Stimulated activated CD8-positive, alpha-beta memory T cell treated with anti-CD3 and anti-CD28 coated beads, Interleukin-15, amount 100 ng/mL, for 1 hour (primary cell): ENCODE measurements around the gene MTUS2.

Experiments
- DNase-seq: peaks from one replicate; pipeline ENCODE4 v3.0.0-alpha.2; 2020; ENCODE audit warnings: low read depth

The MTUS2 gene

GRCh38 chr13:29526741-29527140 lies 706.6 kb downstream of the MTUS2 start:
- DNase-seq = no peak

DNA sequence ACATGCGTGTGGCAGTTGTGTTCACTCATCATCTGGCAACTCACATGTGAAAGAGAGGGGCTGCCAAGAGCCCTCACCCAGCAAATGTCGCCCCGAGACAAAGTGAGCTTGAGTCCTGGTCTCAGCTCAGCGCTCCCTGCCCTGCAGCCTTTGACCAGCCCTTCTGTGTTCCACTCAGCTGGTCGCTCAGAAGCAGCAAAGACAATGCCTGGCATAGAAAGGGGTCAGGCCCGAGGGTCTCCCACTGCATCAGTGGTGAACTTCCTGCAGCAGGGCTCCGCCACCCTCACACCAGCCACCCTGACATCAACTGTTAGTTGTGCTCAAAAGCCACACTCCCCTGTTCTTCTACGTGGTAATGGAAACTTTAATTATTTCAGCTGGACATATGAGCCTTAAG lies 707.4 kb downstream of the MTUS2 start:
- DNase-seq = no peak

GRCh38 chr13:29527916-29528315 lies 707.8 kb downstream of the MTUS2 start:
- no peak for DNase-seq

DNA sequence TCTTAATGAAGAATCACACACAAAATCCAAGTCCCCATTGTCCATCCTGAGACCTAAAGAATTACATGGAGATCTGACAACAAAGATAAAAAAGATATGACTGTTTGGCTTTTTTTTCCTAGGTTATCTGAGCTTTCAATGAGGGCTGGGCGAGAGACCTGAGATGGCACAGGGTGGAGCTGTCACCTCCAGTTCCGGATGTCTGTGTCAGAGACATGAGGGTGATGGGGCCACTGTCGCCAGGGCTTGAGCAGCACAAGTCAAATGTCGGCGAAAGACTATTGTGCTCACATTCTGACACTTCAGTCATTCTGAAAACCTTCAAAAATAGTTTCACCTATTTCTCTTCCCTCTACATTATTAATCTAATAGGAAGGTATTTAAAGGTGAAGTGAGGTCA lies 709.6 kb downstream of the MTUS2 start:
- no peak for DNase-seq

DNA sequence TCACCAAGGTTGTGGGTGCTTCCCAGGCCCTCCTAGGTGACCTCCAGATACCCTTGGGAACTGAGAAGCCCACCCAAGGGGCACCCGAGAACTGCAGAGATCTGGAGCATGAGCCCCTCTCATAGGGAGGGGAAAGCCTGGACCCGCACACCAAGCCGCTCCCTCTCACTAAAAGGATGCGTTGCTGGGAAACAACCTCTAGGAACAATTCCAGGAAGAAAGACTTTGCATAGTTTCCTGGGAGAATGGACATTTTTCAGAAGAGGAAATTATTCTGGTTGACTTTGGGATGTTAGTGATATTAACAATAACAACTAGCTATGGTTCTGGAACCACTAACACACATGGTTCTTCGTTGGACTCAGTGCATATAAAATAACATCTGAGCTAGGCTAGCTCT lies 710.8 kb downstream of the MTUS2 start:
- DNase-seq = no peak

- no peak for DNase-seq
These were observed 712.0 kb downstream of the MTUS2 start for GRCh38 chr13:29532116-29532515.

DNA sequence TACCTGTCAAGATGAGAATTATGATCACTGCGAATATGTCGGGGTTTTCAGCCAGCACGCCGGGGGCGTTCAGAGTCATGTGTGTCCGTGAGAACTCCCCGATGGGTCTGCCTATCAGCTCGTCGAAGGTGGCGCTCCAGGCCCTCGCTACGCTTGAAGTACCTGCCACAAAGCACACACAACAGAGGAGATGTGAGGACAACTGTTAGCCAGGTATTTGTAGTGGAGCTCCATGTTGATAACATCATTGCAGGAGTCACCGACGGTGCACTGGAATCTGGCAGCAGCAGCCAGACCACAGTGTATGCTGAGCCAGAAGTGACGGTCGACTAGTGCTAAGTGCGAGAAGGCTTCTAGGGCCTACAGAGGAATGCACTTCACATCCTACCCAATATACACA lies 712.7 kb downstream of the MTUS2 start:
- DNase-seq = no peak

DNA sequence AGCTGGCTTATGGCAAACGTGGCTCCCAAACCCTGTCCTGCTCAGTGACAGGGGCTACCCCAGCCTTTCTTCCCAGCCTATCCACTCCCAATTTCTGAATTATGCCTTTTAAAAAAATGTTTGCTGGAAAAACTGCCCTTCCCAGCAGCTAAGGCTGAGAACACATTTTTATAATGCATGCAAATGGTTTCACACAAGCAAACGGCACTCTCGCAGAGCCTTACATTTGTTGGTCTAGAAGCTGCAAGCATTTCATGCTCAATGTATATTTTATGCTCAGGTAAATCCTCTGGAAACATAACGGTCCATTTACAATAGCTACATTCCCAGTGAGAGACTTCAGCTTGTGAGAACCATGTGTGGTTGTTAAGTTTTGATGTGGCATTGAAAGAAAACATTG lies 713.9 kb downstream of the MTUS2 start:
- DNase-seq = no peak

- DNase-seq = no peak
These were observed 715.8 kb downstream of the MTUS2 start for GRCh38 chr13:29535663-29536655.

GRCh38 chr13:29536853-29537252 lies 716.7 kb downstream of the MTUS2 start:
- no peak for DNase-seq

DNA sequence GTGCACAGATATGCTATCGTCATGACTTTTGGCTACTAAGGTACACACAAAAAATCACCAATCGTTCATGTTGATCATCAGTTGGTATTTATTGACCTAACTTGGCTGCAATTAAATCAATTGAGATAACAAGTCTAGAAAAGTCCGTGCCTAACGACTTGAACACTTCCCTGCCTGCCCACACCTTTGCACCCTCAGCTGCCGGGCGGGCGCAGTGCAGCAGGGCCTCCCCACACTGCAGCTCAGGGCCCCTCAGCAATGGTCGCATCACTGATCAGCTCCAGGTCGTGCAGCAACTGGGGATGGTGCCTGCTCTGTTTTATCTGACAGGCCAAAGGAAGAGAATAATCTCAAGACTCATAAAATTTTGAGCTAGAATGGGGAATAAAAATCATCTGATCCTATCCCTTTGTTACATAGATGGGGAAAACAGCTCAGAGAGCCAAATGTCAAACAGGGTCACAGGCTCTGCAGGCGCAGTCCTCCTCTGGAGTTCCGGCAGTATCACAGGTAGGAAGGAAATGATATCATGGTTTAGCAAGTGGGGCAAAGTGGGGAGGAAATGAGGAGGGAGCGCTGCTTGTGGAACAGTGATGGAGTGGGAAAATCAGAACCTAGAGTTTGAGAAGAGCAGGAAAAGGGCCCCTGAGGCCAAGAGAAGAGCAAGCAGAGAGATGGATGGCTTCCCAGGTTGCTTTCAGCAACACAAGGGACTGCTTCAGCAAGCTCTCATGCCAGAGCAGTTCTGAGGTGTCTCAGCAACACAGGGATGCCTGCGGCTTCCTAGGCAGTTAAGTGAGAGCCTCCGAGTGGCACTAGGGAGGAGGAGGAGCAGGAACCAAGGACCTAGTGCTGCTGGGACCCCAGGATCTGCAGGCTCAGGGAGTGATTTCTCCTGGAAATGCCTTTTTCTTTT lies 717.9 kb downstream of the MTUS2 start:
- no peak for DNase-seq

GRCh38 chr13:29538652-29539040 lies 718.5 kb downstream of the MTUS2 start:
- no peak for DNase-seq

DNA sequence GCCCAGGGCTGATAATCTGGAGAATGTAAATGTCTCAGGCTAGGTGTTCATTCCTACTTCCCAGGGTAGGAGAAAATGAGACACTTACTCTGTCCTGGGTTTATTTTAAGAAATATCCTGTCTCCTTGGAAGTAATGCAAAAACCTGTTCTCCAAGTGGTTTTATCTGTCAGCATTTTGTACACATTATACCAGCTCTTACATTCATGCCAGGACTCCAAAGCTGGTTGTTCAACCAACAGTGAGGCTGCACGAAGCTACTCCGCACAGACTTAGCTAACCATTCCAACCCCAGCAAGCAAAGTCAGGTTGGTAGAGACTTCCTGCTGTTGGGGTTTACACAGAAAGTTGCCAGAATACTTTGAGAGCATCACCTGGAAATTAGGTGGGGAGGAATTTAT lies 719.7 kb downstream of the MTUS2 start:
- DNase-seq = no peak

GRCh38 chr13:29540334-29540733 lies 720.2 kb downstream of the MTUS2 start:
- DNase-seq = no peak

GRCh38 chr13:29540799-29541198 lies 720.7 kb downstream of the MTUS2 start:
- no peak for DNase-seq

- DNase-seq = no peak
These were observed 721.3 kb downstream of the MTUS2 start for GRCh38 chr13:29541400-29541799.

GRCh38 chr13:29542381-29542780 lies 722.2 kb downstream of the MTUS2 start:
- no peak for DNase-seq

- no peak for DNase-seq
These were observed 723.4 kb downstream of the MTUS2 start for GRCh38 chr13:29543230-29544215.

- no peak for DNase-seq
These were observed 725.8 kb downstream of the MTUS2 start for GRCh38 chr13:29545988-29546387.

DNA sequence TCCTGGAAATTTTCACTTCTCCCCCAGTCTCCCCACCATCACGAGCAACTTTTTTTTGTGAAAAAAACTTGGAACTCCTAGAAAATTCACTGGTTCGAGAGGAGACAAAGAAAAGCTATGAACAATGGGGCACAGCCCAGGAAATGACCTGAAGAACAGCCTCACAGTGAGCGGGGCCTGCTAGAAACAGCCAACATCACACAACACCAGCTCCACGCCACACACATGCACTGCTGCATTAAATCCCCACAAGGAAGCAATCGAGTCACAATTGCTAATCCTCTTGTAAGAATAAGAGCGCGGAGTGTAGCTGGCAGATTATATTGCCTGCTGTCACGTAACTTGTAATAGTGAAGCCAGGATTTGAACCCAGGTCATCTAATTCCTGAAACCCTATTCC lies 726.5 kb downstream of the MTUS2 start:
- no peak for DNase-seq

DNA sequence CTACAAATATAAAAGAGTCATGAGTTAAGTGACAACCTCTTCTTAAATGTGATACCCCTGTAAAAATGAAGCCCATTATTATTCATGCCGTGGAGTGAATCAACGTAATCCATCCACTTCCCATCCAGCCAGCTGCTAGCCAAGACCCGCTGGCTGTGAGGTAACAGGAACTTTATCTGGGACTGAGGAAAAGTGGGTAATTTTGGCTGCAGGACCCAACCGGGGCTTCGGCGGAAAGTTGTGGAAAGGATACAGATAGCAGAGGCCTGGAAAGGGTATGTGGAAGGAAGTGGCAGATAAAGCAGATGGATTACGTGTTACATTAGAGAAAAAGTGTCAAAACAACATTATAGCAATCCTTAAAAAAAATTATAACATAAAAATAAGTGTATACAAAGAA lies 727.0 kb downstream of the MTUS2 start:
- DNase-seq = no peak

GRCh38 chr13:29548722-29549121 lies 728.6 kb downstream of the MTUS2 start:
- no peak for DNase-seq
